Stomach (tissue), 9 donors: Measurements from ENCODE around the gene BLTP3A. TPM values are rescaled to one million over a fixed set of nuclear protein-coding genes. Genes with fewer than 3 reads are reported as not detected.
"Not testable (repeated sequence)": the region's sequence is repeated elsewhere in the genome, so short reads cannot be mapped to it uniquely, and the experiment has no call there.

ENCODE experiments used
- DNase-seq, 2 donors: peaks; one replicate each; pipeline versions ENCODE4 v3.0.0 to v3.0.0-alpha.2; 2013 to 2019
- H3K27ac ChIP-seq, 5 donors: fragments of 200-600 bp in 4 of 5; sonication (generic) in 4 of 5; one replicate each; pipeline ENCODE4 v1.5.1; 2013 to 2019; ENCODE audit warnings: mild to moderate bottlenecking in 1 of 5, moderate library complexity in 1 of 5
- H3K27me3 ChIP-seq, 3 donors: fragments of 200-600 bp; sonication (generic); one replicate each; pipeline ENCODE4 v1.5.1; 2017 to 2019; ENCODE audit warnings: mixed run types in 1 of 3
- H3K36me3 ChIP-seq, 4 donors: fragments of 200-600 bp; sonication (generic); 1 replicate in 3 of 4; 2 replicates in 1 of 4; pipeline ENCODE4 v1.5.1; 2016 to 2019
- H3K4me1 ChIP-seq, 4 donors: fragments of 200-600 bp; sonication (generic); one replicate each; pipeline ENCODE4 v1.5.1; 2016 to 2019
- H3K4me3 ChIP-seq, 4 donors: fragments of 200-600 bp; sonication (generic) in 3 of 4; one replicate each; pipeline ENCODE4 v1.5.1; 2016 to 2019; ENCODE audit warnings: mild to moderate bottlenecking in 1 of 4
- H3K9me3 ChIP-seq, 4 donors: fragments of 200-600 bp; sonication (generic); one replicate each; pipeline ENCODE4 v1.5.1; 2016 to 2019
- EP300 ChIP-seq: sonication (generic); formaldehyde crosslinking; IDR thresholded peaks from one replicate; pipeline ENCODE4 v1.6.1; 2017; ENCODE audit warnings: antibody characterized with exemption
- POLR2A ChIP-seq, 4 donors: fragments of 450-650 bp; IDR thresholded peaks; one replicate each; pipeline ENCODE4 v1.6.1; 2016; ENCODE audit warnings: antibody characterized with exemption in 4 of 4, control low read depth in 2 of 4, mild to moderate bottlenecking in 1 of 4, moderate library complexity in 1 of 4
- POLR2AphosphoS5 ChIP-seq, 3 donors: sonication (generic); formaldehyde crosslinking; IDR thresholded peaks; one replicate each; pipeline ENCODE4 v1.6.1; 2016; ENCODE audit warnings: antibody characterized with exemption in 3 of 3
- WGBS, 5 donors: extraction: QIAGEN DNeasy Blood & Tissue Kit in 3 of 5; methylation state at CpG; one replicate each; pipeline versions ENCODE4 v1.1.5 to v1.1.7; 2013 to 2018; 5-methylcytosine and 5-hydroxymethylcytosine counted together
- intact Hi-C: fragments of 100-400 bp; cut with DNase I; formaldehyde crosslinking; loops from one replicate; pipeline ENCODE4 v1.15.1; 2023; ENCODE audit warnings: low total_unique reads
- polyA plus RNA-seq, 3 donors: library from polyadenylated mRNA; stranded (reverse); fragments of 200-250 nt; gene quantifications; one replicate each; pipeline ENCODE4 v1.2.3, GENCODE V29; 2013
- total RNA-seq, 5 donors: library from RNA; depleted of rRNA; stranded (reverse); fragments of >200 nt; gene quantifications; one replicate each; pipeline versions ENCODE4 v1.1.0 to v1.2.3, GENCODE V29; 2014 to 2016
- TF ChIP-seq, protein P1 (sequence below), 7 experiments: fragments of 450-650 bp in 4 of 7; fragments of 200-600 bp in 3 of 7; sonication (generic) in 3 of 7; IDR thresholded peaks; one replicate each; pipeline ENCODE4 v1.5.1; 2016 to 2019; ENCODE audit warnings: antibody characterized with exemption in 7 of 7, control low read depth in 2 of 7, mild to moderate bottlenecking in 1 of 7
- donor health status: healthy with polysubstance abuse.
- donor health status: Bipolar disorder and iron deficiency.
- donor health status: healthy.

The BLTP3A gene
- total and polyA plus RNA-seq, 8 donors: 2.0 to 17.5 (median 8.3) TPM

- TF ChIP-seq, protein P1, sequence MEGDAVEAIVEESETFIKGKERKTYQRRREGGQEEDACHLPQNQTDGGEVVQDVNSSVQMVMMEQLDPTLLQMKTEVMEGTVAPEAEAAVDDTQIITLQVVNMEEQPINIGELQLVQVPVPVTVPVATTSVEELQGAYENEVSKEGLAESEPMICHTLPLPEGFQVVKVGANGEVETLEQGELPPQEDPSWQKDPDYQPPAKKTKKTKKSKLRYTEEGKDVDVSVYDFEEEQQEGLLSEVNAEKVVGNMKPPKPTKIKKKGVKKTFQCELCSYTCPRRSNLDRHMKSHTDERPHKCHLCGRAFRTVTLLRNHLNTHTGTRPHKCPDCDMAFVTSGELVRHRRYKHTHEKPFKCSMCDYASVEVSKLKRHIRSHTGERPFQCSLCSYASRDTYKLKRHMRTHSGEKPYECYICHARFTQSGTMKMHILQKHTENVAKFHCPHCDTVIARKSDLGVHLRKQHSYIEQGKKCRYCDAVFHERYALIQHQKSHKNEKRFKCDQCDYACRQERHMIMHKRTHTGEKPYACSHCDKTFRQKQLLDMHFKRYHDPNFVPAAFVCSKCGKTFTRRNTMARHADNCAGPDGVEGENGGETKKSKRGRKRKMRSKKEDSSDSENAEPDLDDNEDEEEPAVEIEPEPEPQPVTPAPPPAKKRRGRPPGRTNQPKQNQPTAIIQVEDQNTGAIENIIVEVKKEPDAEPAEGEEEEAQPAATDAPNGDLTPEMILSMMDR (IDR thresholded peaks at IDR 0.05): no peak
- TF ChIP-seq POLR2AphosphoS5 (IDR thresholded peaks at IDR 0.05): no peak
- Histone ChIP-seq H3K4me1 (peaks cover 0 to 12% (median 0%) of the 10 kb centered on the region in 4 donors), H3K36me3 (peaks cover 42 to 95% (median 89%) of the 10 kb centered on the region in 4 donors), H3K4me3 (no peak overlapping the region), H3K27ac (no peak overlapping the region), H3K27me3 (no peaks in the 10 kb centered on the region), H3K9me3 (no peaks in the 10 kb centered on the region)
- 80 to 92% (median 90%) methylated on average over 4 of the region's 4 CpGs for WGBS, 5 donors
- DNase-seq: no peak
- intact Hi-C loops: no loop called here
Measured at GRCh38 chr6:34772940-34773339, 18.9 kb upstream of the BLTP3A start.

- H3K9me3 ChIP-seq: no peaks in the 10 kb centered on the region
- peaks cover 32 to 93% (median 81%) of the 10 kb centered on the region in 4 donors for H3K36me3 ChIP-seq
- no peak overlapping the region for H3K4me3 ChIP-seq
- H3K27me3 ChIP-seq: no peaks in the 10 kb centered on the region
- DNase-seq: no peak
- H3K27ac ChIP-seq: peak overlapping the region in 1 of 5 donors; percentile 11
- peaks cover 0 to 12% (median 0%) of the 10 kb centered on the region in 4 donors for H3K4me1 ChIP-seq
- intact Hi-C loops: no loop called here
- TF ChIP-seq POLR2AphosphoS5 (IDR thresholded peaks at IDR 0.05): no peak
- TF ChIP-seq, protein P1 (IDR thresholded peaks at IDR 0.05): no peak
- TF ChIP-seq EP300: no peak
- no peak for TF ChIP-seq POLR2A (IDR thresholded peaks at IDR 0.05)
- WGBS, 5 donors: 83 to 95% (median 93%) methylated on average over 4 of the region's 4 CpGs
Measured at GRCh38 chr6:34773916-34774315, 18.0 kb upstream of the BLTP3A start.

- Histone ChIP-seq H3K4me1 (peaks cover 0 to 9% (median 0%) of the 10 kb centered on the region in 4 donors), H3K9me3 (no peaks in the 10 kb centered on the region), H3K27me3 (no peaks in the 10 kb centered on the region), H3K4me3 (no peak overlapping the region), H3K27ac (no peak overlapping the region), H3K36me3 (peaks cover 27 to 86% (median 74%) of the 10 kb centered on the region in 4 donors)
- no peak for DNase-seq
- WGBS, 5 donors: 92 to 100% (median 97%) methylated on average over 2 of the region's 2 CpGs
- intact Hi-C loops: no loop called here
- TF ChIP-seq, protein P1 (IDR thresholded peaks at IDR 0.05): no peak
- TF ChIP-seq POLR2A (IDR thresholded peaks at IDR 0.05) (no peak), POLR2AphosphoS5 (IDR thresholded peaks at IDR 0.05) (no peak), EP300 (no peak)
Measured at GRCh38 chr6:34774967-34775366, 16.9 kb upstream of the BLTP3A start.

GRCh38 chr6:34785375-34785774 is 6.5 kb upstream of the BLTP3A start:
- peaks cover 0 to 10% (median 0%) of the 10 kb centered on the region in 4 donors for H3K36me3 ChIP-seq
- H3K27me3 ChIP-seq, DNase-seq, H3K9me3 ChIP-seq, intact Hi-C loops, H3K4me1 ChIP-seq, H3K4me3 ChIP-seq, H3K27ac ChIP-seq: not testable (repeated sequence)
- WGBS, 5 donors: 88 to 94% (median 91%) methylated on average over 8 to 9 of the region's 9 CpGs

GRCh38 chr6:34787152-34787551 is 4.7 kb upstream of the BLTP3A start:
- 24 to 60% (median 37%) methylated on average over 1 to 2 of the region's 2 CpGs for WGBS, 5 donors
- H3K27me3 ChIP-seq, H3K36me3 ChIP-seq, H3K27ac ChIP-seq, intact Hi-C loops, DNase-seq, H3K9me3 ChIP-seq, H3K4me3 ChIP-seq: not testable (repeated sequence)
- H3K4me1 ChIP-seq: peaks cover 5 to 11% (median 9%) of the 10 kb centered on the region in 4 donors
